Type B pancreatic cell (in vitro differentiated cells): Measurements from ENCODE around the gene RGS10. TPM values are rescaled to one million over a fixed set of nuclear protein-coding genes. Genes with fewer than 3 reads are reported as not detected.

Source experiments
- DNase-seq: peaks from one replicate; pipeline ENCODE4 v3.0.0; 2021; ENCODE audit warnings: mixed read lengths; ENCODE audit not compliant: unreplicated experiment; ENCODE audit errors: extremely low spot score
- H3K27ac Mint-ChIP-seq: 2 replicates; pipeline ENCODE4 v1.8.0; 2021; ENCODE audit warnings: mild to moderate bottlenecking, mixed read lengths
- H3K27me3 Mint-ChIP-seq: 2 replicates; pipeline ENCODE4 v1.8.0; 2021; ENCODE audit warnings: mixed read lengths
- H3K36me3 Mint-ChIP-seq: 2 replicates; pipeline ENCODE4 v1.8.0; 2021; ENCODE audit warnings: mixed read lengths
- H3K4me1 Mint-ChIP-seq: one replicate; pipeline ENCODE4 v1.8.0; 2021; ENCODE audit warnings: mixed read lengths; ENCODE audit not compliant: unreplicated experiment
- H3K4me3 Mint-ChIP-seq: 2 replicates; pipeline ENCODE4 v1.8.0; 2021; ENCODE audit warnings: mild to moderate bottlenecking, mixed read lengths
- H3K9me3 Mint-ChIP-seq: 2 replicates; pipeline ENCODE4 v1.8.0; 2021; ENCODE audit warnings: mixed read lengths
- CTCF ChIP-seq: fragments of 200-600 bp; sonication (generic); conservative IDR thresholded peaks from 2 replicates; pipeline ENCODE4 v1.5.0; 2021; ENCODE audit warnings: antibody characterized with exemption, mild to moderate bottlenecking
- total RNA-seq: library from RNA; stranded (reverse); gene quantifications from 2 replicates; pipeline ENCODE4 v1.2.1, GENCODE V29; 2021; ENCODE audit warnings: low replicate concordance

Gene RGS10
- total RNA-seq, 1 donor from 2014 or later, result 10.2 TPM

- H3K27ac Mint-ChIP-seq, result peak overlapping the region; percentile 23
Measured at GRCh38 chr10:119498889-119499676, 43.4 kb downstream of the RGS10 start.

GRCh38 chr10:119497243-119497642 is 45.3 kb downstream of the RGS10 start:
- DNase-seq, result no peak
- no peak overlapping the region for H3K4me3 Mint-ChIP-seq
- H3K36me3 Mint-ChIP-seq, result no peaks in the 10 kb centered on the region
- H3K9me3 Mint-ChIP-seq, result no peaks in the 10 kb centered on the region
- H3K27me3 Mint-ChIP-seq, result peaks cover 10% of the 10 kb centered on the region
- no peak overlapping the region for H3K27ac Mint-ChIP-seq
- peaks cover 18% of the 10 kb centered on the region for H3K4me1 Mint-ChIP-seq
- TF ChIP-seq CTCF, result no peak

More at GRCh38 chr10:119498889-119499676, 43.4 kb downstream of the RGS10 start:
- DNase-seq, result no peak
- Mint-ChIP-seq H3K4me1 (peaks cover 19% of the 10 kb centered on the region), H3K36me3 (no peaks in the 10 kb centered on the region), H3K9me3 (no peaks in the 10 kb centered on the region), H3K4me3 (no peak overlapping the region), H3K27me3 (peaks cover 11% of the 10 kb centered on the region)
- TF ChIP-seq CTCF, result no peak

- peaks cover 13% of the 10 kb centered on the region for H3K4me1 Mint-ChIP-seq
- DNase-seq, result no peak
- TF ChIP-seq CTCF, result no peak
- H3K27ac Mint-ChIP-seq, result no peak overlapping the region
- H3K4me3 Mint-ChIP-seq, result no peak overlapping the region
- H3K9me3 Mint-ChIP-seq, result no peaks in the 10 kb centered on the region
- H3K36me3 Mint-ChIP-seq, result no peaks in the 10 kb centered on the region
- H3K27me3 Mint-ChIP-seq, result peaks cover 5% of the 10 kb centered on the region
Measured at GRCh38 chr10:119496273-119496672, 46.2 kb downstream of the RGS10 start.

GRCh38 chr10:119495545-119495944 is 47.0 kb downstream of the RGS10 start:
- no peaks in the 10 kb centered on the region for H3K9me3 Mint-ChIP-seq
- H3K36me3 Mint-ChIP-seq, result no peaks in the 10 kb centered on the region
- peaks cover 13% of the 10 kb centered on the region for H3K4me1 Mint-ChIP-seq
- no peak overlapping the region for H3K4me3 Mint-ChIP-seq
- no peak for TF ChIP-seq CTCF
- DNase-seq, result no peak
- no peak overlapping the region for H3K27ac Mint-ChIP-seq
- peaks cover 4% of the 10 kb centered on the region for H3K27me3 Mint-ChIP-seq

GRCh38 chr10:119495021-119495505 is 47.5 kb downstream of the RGS10 start:
- TF ChIP-seq CTCF, result no peak
- H3K27me3 Mint-ChIP-seq, result no peaks in the 10 kb centered on the region
- no peak overlapping the region for H3K4me3 Mint-ChIP-seq
- H3K4me1 Mint-ChIP-seq, result peaks cover 8% of the 10 kb centered on the region
- H3K9me3 Mint-ChIP-seq, result no peaks in the 10 kb centered on the region
- DNase-seq, result no peak
- H3K36me3 Mint-ChIP-seq, result no peaks in the 10 kb centered on the region
- H3K27ac Mint-ChIP-seq, result no peak overlapping the region
